Brain microvascular endothelial cell (primary cell): ENCODE measurements around the gene RFK.
"Not testable (repeated sequence)": the region's sequence is repeated elsewhere in the genome, so short reads cannot be mapped to it uniquely, and the experiment has no call there.

ENCODE experiments used
- DNase-seq: peaks from one replicate; pipeline ENCODE4 v3.0.0-alpha.2; 2020
- H3K27ac ChIP-seq: fragments of 250-450 bp; sonication (Bioruptor Pico); 2 replicates; pipeline ENCODE4 v1.5.1; 2020; ENCODE audit warnings: mild to moderate bottlenecking, moderate library complexity
- H3K27me3 ChIP-seq: fragments of 250-450 bp; sonication (Bioruptor Pico); replicated peaks from 2 replicates; pipeline ENCODE4 v1.5.1; 2020; ENCODE audit warnings: mild to moderate bottlenecking
- H3K36me3 ChIP-seq: fragments of 250-450 bp; sonication (Bioruptor Pico); replicated peaks from 2 replicates; pipeline ENCODE4 v1.5.1; 2020; ENCODE audit warnings: mild to moderate bottlenecking
- H3K4me3 ChIP-seq: 2 replicates; pipeline ENCODE4 v1.5.1; 2011; ENCODE audit warnings: low read depth, mild to moderate bottlenecking, control low read depth, low read length, moderate library complexity
- CTCF ChIP-seq: IDR thresholded peaks from 2 replicates; pipeline ENCODE4 v1.5.1; 2011; ENCODE audit warnings: low read depth, mild to moderate bottlenecking, moderate library complexity, low read length, control low read depth, inconsistent platforms; ENCODE audit errors: missing control alignments
- in situ Hi-C: cut with HindIII; loops from 2 replicates; pipeline ENCODE4 v1.10.0; 2017; ENCODE audit warnings: low sequenced_read_pairs, low pct_ligation_motif_present

The RFK gene

DNA sequence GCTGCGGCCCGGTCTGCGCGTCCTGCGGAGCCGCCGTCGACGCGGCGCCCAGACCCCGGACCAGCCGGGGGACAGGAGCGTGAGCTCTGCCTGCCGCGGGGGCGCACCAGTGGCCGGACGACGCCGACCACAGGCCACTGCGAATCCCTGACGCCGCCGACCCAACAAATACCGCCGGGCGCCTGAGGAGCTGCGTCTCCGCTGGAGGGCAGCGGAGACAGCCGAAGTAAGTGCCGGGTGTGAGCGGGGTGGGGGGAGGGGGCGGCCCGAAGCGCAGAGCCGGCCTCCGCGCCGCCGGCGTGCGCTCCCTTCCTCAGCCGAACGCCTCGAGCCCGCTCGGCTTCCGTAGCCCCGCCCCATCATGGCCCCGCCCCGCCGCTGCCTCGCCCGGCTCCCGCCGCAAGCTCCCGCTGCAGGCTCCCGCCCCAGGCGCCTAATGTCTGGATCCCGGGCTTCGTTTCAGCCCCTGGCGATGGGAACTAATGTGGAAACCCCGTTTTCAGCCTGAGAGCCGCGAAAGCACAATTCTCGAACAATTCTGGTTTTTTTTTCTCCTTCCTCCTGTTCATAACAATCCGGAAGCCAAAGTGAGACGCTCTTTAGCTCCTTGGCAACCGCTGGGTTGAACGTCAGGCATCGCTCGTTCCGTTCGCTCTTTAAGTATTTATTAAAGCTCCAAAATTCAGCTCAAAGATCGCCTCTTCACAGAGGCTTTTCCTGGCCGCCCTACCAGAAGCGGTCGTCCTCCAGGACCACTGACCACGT is at the start of gene RFK:
Gene RFK (minus strand): TSS at position 232 of the 765 bp plus-strand sequence. CDS start 255 bp downstream, outside the sequence.
- Histone ChIP-seq H3K27me3 (no peaks in the 10 kb centered on the region), H3K36me3 (no peaks in the 10 kb centered on the region), H3K27ac (peak within 1 kb of the TSS; percentile 80), H3K4me3 (peak within 1 kb of the TSS; percentile 85)
- peak; percentile 89 for DNase-seq
- in situ Hi-C loops = no loop called here
- peak; percentile 47 for TF ChIP-seq CTCF

DNA sequence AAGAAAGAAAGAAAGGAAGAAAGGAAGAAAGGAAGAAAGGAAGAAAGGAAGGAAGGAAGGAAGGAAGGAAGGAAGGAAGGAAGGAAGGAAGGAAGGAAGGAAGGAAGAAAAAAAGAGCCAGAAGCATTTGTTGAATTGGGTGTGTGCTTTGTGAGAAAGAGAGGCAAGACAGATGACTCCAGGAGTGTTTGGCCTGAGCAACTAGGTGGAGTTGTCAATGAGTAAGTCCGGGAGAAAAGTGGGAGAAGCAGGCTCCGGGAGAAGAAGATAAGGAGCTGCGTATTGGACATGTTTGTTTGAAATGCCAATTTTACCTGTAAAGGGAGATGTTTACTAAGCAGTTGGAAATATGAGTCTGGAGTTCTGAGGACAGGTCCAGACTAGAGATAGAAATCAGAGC is 49.7 kb upstream of the RFK start:
- DNase-seq = no peak
- no peak overlapping the region for H3K4me3 ChIP-seq
- TF ChIP-seq CTCF = no peak
- no peaks in the 10 kb centered on the region for H3K36me3 ChIP-seq
- H3K27ac ChIP-seq = no peak overlapping the region
- in situ Hi-C loops = no loop called here
- no peaks in the 10 kb centered on the region for H3K27me3 ChIP-seq

DNA sequence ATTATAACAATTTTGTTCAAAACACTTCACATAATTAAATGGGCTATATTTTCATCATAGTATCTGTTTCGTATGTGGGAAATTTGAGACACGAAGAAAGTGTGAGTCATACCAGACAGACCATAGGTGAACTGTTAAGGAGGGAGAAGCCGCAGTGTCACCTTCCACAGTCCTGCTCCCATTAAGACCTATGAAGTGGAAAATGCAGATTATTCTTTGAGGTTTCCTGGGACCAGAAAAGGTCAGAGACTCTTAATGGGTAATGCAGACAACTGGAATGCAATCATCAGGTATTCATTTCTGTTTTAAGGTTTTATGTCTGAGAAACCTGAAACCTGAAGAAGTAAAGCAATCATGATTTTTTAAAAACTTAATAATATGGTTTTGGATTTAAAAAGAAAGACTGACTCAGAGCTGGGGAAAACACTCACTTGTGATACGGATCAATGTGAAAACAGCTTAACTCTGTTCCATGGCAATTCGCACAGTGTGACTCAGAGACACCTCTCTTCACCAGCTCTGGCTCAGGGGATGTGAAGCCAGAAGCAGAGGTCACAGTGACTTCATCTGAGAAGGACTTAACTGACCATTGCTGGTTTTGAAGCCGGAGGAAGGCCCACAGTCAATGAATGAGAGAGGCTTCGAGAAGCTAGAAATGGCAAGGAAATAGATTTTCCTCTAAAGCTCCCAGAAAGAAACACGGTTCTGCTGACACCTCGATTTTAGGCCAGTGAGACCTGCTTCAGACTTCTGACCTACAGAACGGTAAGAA is 47.5 kb upstream of the RFK start:
- DNase-seq = peak; percentile 73
- H3K27me3 ChIP-seq = no peaks in the 10 kb centered on the region
- no peaks in the 10 kb centered on the region for H3K36me3 ChIP-seq
- no peak overlapping the region for H3K4me3 ChIP-seq
- TF ChIP-seq CTCF = no peak
- in situ Hi-C loops = no loop called here
- H3K27ac ChIP-seq = peak overlapping the region; percentile 37

DNA sequence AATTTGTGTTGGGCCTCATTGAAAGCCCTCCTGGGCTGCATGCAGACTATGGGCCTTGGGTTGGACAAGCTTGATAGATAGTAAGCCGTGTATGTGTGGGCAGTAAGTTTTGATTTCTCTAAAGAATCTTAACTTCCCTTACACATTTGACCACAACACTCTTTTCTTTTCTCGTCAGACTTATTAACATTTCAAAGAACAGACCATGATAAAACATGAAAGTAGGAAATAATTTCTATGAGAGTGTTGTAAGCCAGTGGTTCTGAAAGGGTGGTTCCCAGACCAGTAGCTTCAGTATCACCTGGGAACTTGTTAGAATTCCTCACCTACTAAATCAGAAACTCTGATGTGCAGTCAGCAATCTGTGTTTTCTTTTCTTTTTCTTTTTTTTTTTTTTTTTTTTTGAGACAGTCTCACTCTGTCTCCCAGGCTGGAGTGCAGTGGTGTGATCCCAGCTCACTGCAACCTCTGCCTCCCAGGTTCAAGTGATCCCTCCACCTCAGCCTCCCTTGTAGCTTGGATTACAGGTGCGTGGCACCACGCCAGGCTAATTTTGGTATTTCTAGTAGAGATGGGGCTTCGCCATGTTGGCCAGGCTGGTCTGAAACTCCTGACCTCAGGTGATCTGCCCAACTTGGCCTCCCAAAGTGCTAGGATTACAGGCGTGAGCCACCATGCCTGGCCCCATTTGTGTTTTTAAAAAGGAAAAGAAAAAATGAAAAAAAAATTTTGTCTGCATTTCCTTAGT is 44.8 kb upstream of the RFK start:
- in situ Hi-C loops = no loop called here
- Histone ChIP-seq H3K27ac (no peak overlapping the region), H3K36me3 (no peaks in the 10 kb centered on the region), H3K27me3 (no peaks in the 10 kb centered on the region), H3K4me3 (no peak overlapping the region)
- DNase-seq = no peak
- TF ChIP-seq CTCF = no peak

- H3K27me3 ChIP-seq, in situ Hi-C loops, H3K4me3 ChIP-seq, DNase-seq, H3K27ac ChIP-seq, H3K36me3 ChIP-seq: not testable (repeated sequence)
Measured at GRCh38 chr9:76437017-76437699, 42.9 kb upstream of the RFK start.

DNA sequence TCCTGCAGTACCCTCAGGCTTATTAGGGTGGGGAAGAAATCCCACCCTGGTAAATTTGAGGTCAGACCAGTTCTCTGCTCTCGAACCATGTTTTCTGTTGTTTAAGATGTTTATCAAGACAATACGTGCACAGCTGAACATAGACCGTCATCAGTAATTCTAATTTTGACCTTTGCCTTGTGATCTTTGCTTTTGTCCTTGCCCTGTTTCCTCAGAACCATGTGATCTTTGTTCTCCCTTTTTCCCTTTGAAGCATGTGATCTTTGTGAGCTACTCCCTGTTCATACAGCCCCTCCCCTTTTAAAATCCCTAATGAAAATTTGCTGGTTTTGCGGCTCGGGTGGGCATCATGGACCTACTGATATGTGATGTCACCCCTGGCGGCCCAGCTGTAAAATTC is 40.7 kb upstream of the RFK start:
- H3K27ac ChIP-seq, H3K4me3 ChIP-seq, H3K27me3 ChIP-seq, H3K36me3 ChIP-seq, DNase-seq, in situ Hi-C loops: not testable (repeated sequence)
